ENCODE measurements around the gene COX17. TPM values are rescaled to one million over a fixed set of nuclear protein-coding genes. Genes with fewer than 3 reads are reported as not detected.

The COX17 gene
- polyA plus RNA-seq, 2 of the 4 experiments (the other 2 are of a cell fraction), result 79.0 to 149 TPM

DNA sequence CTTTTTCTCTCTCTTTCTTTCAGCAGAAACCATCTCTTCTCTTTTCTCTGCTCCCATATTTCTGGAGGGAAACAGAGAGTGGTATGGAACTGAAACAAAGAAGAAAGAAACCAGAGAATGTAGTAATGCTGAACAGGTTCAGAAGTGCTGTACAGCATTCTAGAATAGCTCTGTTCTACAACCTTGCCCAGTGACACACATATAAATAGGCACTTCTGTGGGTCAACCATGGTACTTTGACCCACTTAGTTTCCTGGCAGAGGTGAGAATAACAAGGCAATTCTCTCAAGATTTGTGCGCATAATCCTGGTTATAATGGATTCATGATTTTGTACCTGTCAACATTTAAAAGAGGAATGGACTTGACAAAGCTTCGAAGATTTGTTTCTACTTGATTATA lies 37.9 kb upstream of the COX17 start:
- ChIA-PET POLR2A (no interaction called here), CTCF (interaction anchor here (1.1 kb wide), 1 partner anchor 21 kb away, joined by 3 read pairs; no protein-coding TSS in a partner anchor)
- TF ChIP-seq MAZ (IDR thresholded peaks at IDR 0.05; ENCODE audit: borderline replicate concordance, low read depth, low read length), result no peak
- TF ChIP-seq ESRRA (IDR thresholded peaks at IDR 0.05; ENCODE audit: borderline replicate concordance, low read length), result no peak
- TF ChIP-seq, protein P1, sequence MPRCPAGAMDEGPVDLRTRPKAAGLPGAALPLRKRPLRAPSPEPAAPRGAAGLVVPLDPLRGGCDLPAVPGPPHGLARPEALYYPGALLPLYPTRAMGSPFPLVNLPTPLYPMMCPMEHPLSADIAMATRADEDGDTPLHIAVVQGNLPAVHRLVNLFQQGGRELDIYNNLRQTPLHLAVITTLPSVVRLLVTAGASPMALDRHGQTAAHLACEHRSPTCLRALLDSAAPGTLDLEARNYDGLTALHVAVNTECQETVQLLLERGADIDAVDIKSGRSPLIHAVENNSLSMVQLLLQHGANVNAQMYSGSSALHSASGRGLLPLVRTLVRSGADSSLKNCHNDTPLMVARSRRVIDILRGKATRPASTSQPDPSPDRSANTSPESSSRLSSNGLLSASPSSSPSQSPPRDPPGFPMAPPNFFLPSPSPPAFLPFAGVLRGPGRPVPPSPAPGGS (IDR thresholded peaks at IDR 0.05), result no peak
- TF ChIP-seq ZSCAN20 (CRISPR knock-in tag; IDR thresholded peaks at IDR 0.05), result no peak
- no peak for TF ChIP-seq HDAC2 (IDR thresholded peaks at IDR 0.05)
- TF ChIP-seq, protein P2, sequence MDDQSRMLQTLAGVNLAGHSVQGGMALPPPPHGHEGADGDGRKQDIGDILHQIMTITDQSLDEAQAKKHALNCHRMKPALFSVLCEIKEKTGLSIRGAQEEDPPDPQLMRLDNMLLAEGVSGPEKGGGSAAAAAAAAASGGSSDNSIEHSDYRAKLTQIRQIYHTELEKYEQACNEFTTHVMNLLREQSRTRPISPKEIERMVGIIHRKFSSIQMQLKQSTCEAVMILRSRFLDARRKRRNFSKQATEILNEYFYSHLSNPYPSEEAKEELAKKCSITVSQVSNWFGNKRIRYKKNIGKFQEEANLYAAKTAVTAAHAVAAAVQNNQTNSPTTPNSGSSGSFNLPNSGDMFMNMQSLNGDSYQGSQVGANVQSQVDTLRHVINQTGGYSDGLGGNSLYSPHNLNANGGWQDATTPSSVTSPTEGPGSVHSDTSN (IDR thresholded peaks at IDR 0.05), result no peak
- no peak for TF ChIP-seq NR3C1 (IDR thresholded peaks at IDR 0.05)
- TF ChIP-seq FOSL2 (IDR thresholded peaks at IDR 0.05), result no peak
- TF ChIP-seq FOSL2 (CRISPR knock-in tag; IDR thresholded peaks at IDR 0.05), result no peak
- TF ChIP-seq, protein P3, sequence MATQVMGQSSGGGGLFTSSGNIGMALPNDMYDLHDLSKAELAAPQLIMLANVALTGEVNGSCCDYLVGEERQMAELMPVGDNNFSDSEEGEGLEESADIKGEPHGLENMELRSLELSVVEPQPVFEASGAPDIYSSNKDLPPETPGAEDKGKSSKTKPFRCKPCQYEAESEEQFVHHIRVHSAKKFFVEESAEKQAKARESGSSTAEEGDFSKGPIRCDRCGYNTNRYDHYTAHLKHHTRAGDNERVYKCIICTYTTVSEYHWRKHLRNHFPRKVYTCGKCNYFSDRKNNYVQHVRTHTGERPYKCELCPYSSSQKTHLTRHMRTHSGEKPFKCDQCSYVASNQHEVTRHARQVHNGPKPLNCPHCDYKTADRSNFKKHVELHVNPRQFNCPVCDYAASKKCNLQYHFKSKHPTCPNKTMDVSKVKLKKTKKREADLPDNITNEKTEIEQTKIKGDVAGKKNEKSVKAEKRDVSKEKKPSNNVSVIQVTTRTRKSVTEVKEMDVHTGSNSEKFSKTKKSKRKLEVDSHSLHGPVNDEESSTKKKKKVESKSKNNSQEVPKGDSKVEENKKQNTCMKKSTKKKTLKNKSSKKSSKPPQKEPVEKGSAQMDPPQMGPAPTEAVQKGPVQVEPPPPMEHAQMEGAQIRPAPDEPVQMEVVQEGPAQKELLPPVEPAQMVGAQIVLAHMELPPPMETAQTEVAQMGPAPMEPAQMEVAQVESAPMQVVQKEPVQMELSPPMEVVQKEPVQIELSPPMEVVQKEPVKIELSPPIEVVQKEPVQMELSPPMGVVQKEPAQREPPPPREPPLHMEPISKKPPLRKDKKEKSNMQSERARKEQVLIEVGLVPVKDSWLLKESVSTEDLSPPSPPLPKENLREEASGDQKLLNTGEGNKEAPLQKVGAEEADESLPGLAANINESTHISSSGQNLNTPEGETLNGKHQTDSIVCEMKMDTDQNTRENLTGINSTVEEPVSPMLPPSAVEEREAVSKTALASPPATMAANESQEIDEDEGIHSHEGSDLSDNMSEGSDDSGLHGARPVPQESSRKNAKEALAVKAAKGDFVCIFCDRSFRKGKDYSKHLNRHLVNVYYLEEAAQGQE (IDR thresholded peaks at IDR 0.05), result no peak
- no peak for TF ChIP-seq POLR2AphosphoS2 (conservative IDR thresholded peaks at IDR 0.05; ENCODE audit: low read length)
- TF ChIP-seq, protein P4, sequence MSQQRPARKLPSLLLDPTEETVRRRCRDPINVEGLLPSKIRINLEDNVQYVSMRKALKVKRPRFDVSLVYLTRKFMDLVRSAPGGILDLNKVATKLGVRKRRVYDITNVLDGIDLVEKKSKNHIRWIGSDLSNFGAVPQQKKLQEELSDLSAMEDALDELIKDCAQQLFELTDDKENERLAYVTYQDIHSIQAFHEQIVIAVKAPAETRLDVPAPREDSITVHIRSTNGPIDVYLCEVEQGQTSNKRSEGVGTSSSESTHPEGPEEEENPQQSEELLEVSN (IDR thresholded peaks at IDR 0.05; ENCODE audit: borderline replicate concordance, low read depth), result no peak
- TF ChIP-seq MAFK (IDR thresholded peaks at IDR 0.05; ENCODE audit: partially characterized antibody), result no peak
- TF ChIP-seq EHF (CRISPR knock-in tag; IDR thresholded peaks at IDR 0.05), result no peak
- Histone ChIP-seq H3K9me3 (no peaks in the 10 kb centered on the region), H3K27ac (no peak overlapping the region), H3K4me3 (no peak overlapping the region), H3K4me2 (no peak overlapping the region), H3K4me1 (no peaks in the 10 kb centered on the region)
- no peak for ATAC-seq
- DNase-seq (ENCODE audit: low read depth in 1 of 2, low spot score in 1 of 2), result no peak
- WGBS (ENCODE audit: missing lambda C conversion rate), result 78% methylated on average over 2 of the region's 2 CpGs
- FAIRE-seq, result no peak

DNA sequence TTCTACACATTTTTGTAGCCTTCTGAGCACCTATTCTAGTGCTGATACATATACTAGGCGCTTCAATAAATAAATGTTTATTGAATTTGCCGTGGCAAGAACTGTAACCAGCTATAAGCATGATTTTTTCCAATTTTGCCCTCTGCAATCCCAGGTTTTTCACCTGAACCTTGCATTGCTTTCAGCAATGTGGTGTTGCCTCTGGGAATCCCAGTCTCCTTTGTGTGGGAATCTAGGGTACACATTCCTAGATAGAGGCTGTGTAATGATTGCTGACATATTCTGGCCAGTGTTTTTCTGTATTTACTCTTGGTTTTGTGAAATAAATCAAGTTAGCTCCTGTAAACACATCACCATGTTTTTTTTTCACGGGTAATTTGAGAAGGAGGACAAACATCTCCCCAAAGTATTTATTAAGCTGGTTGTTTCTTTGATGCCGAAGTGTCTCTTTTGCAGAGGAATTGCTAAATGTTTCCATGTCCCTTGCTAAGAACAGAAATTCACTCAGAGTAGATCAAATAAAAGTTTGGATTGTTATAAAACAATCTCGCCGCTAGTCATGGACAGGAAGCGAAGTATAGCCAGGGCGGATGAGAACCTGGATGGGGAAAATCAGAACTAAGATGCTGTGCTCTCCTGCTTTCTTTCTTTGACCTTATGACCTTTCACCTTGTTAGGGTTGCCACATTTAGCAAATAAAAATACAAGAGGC lies 26.8 kb upstream of the COX17 start:
- ChIA-PET CTCF (interaction anchor here (0.6 kb wide), 1 partner anchor 596 kb away, joined by 4 read pairs; no protein-coding TSS in a partner anchor), POLR2A (interaction anchor here (1.1 kb wide), 1 partner anchor 390 kb away, joined by 3 read pairs; no protein-coding TSS in a partner anchor)
- 69% methylated on average over 8 of the region's 8 CpGs for WGBS (ENCODE audit: missing lambda C conversion rate)
- Histone ChIP-seq H3K9me3 (no peaks in the 10 kb centered on the region), H3K27ac (no peak overlapping the region), H3K4me1 (peaks cover 17% of the 10 kb centered on the region), H3K4me2 (no peak overlapping the region), H3K4me3 (no peak overlapping the region)
- TF ChIP-seq, protein P5, sequence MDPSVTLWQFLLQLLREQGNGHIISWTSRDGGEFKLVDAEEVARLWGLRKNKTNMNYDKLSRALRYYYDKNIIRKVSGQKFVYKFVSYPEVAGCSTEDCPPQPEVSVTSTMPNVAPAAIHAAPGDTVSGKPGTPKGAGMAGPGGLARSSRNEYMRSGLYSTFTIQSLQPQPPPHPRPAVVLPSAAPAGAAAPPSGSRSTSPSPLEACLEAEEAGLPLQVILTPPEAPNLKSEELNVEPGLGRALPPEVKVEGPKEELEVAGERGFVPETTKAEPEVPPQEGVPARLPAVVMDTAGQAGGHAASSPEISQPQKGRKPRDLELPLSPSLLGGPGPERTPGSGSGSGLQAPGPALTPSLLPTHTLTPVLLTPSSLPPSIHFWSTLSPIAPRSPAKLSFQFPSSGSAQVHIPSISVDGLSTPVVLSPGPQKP (IDR thresholded peaks at IDR 0.05; ENCODE audit: low read depth, low read length), result no peak
- TF ChIP-seq ZSCAN20 (CRISPR knock-in tag; IDR thresholded peaks at IDR 0.05), result no peak
- no peak for TF ChIP-seq GATA3 (IDR thresholded peaks at IDR 0.05; ENCODE audit: borderline replicate concordance)
- no peak for TF ChIP-seq RCOR1 (IDR thresholded peaks at IDR 0.05; ENCODE audit: low read depth, low read length)
- TF ChIP-seq ZNF302 (CRISPR knock-in tag; IDR thresholded peaks at IDR 0.05), result no peak
- TF ChIP-seq, protein P6, sequence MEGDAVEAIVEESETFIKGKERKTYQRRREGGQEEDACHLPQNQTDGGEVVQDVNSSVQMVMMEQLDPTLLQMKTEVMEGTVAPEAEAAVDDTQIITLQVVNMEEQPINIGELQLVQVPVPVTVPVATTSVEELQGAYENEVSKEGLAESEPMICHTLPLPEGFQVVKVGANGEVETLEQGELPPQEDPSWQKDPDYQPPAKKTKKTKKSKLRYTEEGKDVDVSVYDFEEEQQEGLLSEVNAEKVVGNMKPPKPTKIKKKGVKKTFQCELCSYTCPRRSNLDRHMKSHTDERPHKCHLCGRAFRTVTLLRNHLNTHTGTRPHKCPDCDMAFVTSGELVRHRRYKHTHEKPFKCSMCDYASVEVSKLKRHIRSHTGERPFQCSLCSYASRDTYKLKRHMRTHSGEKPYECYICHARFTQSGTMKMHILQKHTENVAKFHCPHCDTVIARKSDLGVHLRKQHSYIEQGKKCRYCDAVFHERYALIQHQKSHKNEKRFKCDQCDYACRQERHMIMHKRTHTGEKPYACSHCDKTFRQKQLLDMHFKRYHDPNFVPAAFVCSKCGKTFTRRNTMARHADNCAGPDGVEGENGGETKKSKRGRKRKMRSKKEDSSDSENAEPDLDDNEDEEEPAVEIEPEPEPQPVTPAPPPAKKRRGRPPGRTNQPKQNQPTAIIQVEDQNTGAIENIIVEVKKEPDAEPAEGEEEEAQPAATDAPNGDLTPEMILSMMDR (IDR thresholded peaks at IDR 0.05), result no peak
- TF ChIP-seq ZFP36 (IDR thresholded peaks at IDR 0.05; ENCODE audit: borderline replicate concordance, partially characterized antibody), result no peak
- TF ChIP-seq SMC3 (IDR thresholded peaks at IDR 0.05), result no peak
- TF ChIP-seq, protein P7, sequence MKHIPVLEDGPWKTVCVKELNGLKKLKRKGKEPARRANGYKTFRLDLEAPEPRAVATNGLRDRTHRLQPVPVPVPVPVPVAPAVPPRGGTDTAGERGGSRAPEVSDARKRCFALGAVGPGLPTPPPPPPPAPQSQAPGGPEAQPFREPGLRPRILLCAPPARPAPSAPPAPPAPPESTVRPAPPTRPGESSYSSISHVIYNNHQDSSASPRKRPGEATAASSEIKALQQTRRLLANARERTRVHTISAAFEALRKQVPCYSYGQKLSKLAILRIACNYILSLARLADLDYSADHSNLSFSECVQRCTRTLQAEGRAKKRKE (CRISPR knock-in tag; IDR thresholded peaks at IDR 0.05; ENCODE audit: low read depth), result no peak
- no peak for TF ChIP-seq HOXB13 (CRISPR knock-in tag; IDR thresholded peaks at IDR 0.05; ENCODE audit: low read depth)
- no peak for TF ChIP-seq CBX8 (IDR thresholded peaks at IDR 0.05)
- no peak for TF ChIP-seq HOXB5 (CRISPR knock-in tag; IDR thresholded peaks at IDR 0.05)
- no peak for TF ChIP-seq JUNB (IDR thresholded peaks at IDR 0.05)
- TF ChIP-seq NFE2L2 (conservative IDR thresholded peaks at IDR 0.05; ENCODE audit: low read length), result no peak
- no peak for TF ChIP-seq MAFK (IDR thresholded peaks at IDR 0.05; ENCODE audit: partially characterized antibody)
- FAIRE-seq, result no peak
- no peak for DNase-seq (ENCODE audit: low read depth in 1 of 2, low spot score in 1 of 2)
- no peak for ATAC-seq
